ENCODE results near the gene PZP. TPM values are rescaled to one million over a fixed set of nuclear protein-coding genes. Genes with fewer than 3 reads are reported as not detected.

The PZP gene
- total RNA-seq, 4 donors from 2014 or later: 0.07 to 0.46 TPM; not detected in 2

DNA sequence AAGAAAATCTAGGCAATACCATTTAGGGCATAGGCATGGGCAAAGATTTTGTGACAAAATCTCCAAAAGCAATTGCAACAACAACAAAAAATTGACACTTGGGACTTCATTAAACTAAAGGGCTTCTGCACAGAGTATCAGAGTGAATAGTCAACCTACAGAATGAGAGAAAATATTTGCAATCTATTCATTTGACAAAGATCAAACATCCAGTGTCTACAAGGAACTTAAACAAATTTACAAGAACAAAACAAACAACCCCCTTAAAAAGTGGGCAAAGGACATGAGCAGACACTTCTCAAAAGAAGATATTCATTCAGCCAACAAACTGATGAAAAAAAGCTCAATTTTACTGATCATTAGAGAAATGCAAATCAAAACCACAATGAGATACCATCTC, 44.1 kb upstream of the PZP start:
- Histone ChIP-seq H3K27ac (no peak overlapping the region), H3K9me3 (no peaks in the 10 kb centered on the region), H3K4me3 (no peak overlapping the region), H3K4me1 (no peaks in the 10 kb centered on the region), H3K36me3 (no peaks in the 10 kb centered on the region), H3K27me3 (no peaks in the 10 kb centered on the region)
- in situ Hi-C loops (cut with MboI; ENCODE audit: low sequenced_read_pairs in 4 of 4): no loop called here
- ATAC-seq (no peak), DNase-seq (no peak)
- TF ChIP-seq CTCF (IDR thresholded peaks at IDR 0.05 in 4 of 5, conservative IDR thresholded peaks at IDR 0.05 in 1 of 5): no peak
- no peak for TF ChIP-seq POLR2A (IDR thresholded peaks at IDR 0.05)
- intact Hi-C loops (cut with DNase I; ENCODE audit: low total_unique reads): no loop called here

DNA sequence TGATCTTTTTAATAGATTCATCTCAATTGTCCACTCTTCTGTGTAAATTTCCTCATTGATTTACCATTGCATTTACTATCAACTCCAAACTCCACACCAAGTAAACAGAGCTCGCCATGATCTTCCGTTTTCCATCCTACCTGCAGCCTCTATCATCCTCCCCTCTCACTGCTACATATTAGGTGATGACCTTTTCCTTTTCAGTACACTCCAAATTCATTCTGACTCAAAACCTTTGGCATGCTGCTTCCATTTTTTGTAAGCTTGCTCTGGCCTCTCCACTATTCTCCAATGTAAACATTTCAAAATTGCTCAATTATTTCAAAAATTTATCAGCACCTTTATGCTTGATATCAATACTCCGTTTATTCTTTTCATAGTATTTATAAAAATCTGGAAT, 40.2 kb upstream of the PZP start:
- in situ Hi-C loops (cut with MboI; ENCODE audit: low sequenced_read_pairs in 4 of 4): no loop called here
- Histone ChIP-seq H3K36me3 (no peaks in the 10 kb centered on the region), H3K9me3 (no peaks in the 10 kb centered on the region), H3K4me1 (no peaks in the 10 kb centered on the region), H3K4me3 (no peak overlapping the region), H3K27ac (no peak overlapping the region), H3K27me3 (no peaks in the 10 kb centered on the region)
- intact Hi-C loops (cut with DNase I; ENCODE audit: low total_unique reads): loop anchor here (10.0 kb wide), 1 partner anchor 134 kb away; the partner anchor contains the start of gene A2M
- no peak for DNase-seq
- no peak for ATAC-seq
- TF ChIP-seq POLR2A (IDR thresholded peaks at IDR 0.05) (no peak), CTCF (IDR thresholded peaks at IDR 0.05 in 4 of 5, conservative IDR thresholded peaks at IDR 0.05 in 1 of 5) (no peak)

- Histone ChIP-seq H3K9me3 (no peaks in the 10 kb centered on the region), H3K27ac (no peak overlapping the region), H3K27me3 (no peaks in the 10 kb centered on the region), H3K4me3 (no peak overlapping the region), H3K4me1 (no peaks in the 10 kb centered on the region), H3K36me3 (no peaks in the 10 kb centered on the region)
- intact Hi-C loops (cut with DNase I; ENCODE audit: low total_unique reads) (loop anchor here (5.0 to 10.0 kb wide), 2 partner anchors 78 to 130 kb away; partner anchors contain the start of gene A2M), in situ Hi-C loops (cut with MboI; ENCODE audit: low sequenced_read_pairs in 4 of 4) (no loop called here)
- ATAC-seq (no peak), DNase-seq (no peak)
- no peak for TF ChIP-seq CTCF (IDR thresholded peaks at IDR 0.05 in 4 of 5, conservative IDR thresholded peaks at IDR 0.05 in 1 of 5)
- no peak for TF ChIP-seq POLR2A (IDR thresholded peaks at IDR 0.05)
Observed at GRCh38 chr12:9244894-9245293, 36.7 kb upstream of the PZP start.

- DNase-seq (no peak), ATAC-seq (peak in 1 of 2 donors; percentile 60)
- no peaks in the 10 kb centered on the region for H3K27me3 ChIP-seq
- H3K36me3 ChIP-seq: no peaks in the 10 kb centered on the region
- in situ Hi-C loops (cut with MboI; ENCODE audit: low sequenced_read_pairs in 4 of 4): no loop called here
- TF ChIP-seq CTCF (IDR thresholded peaks at IDR 0.05 in 4 of 5, conservative IDR thresholded peaks at IDR 0.05 in 1 of 5) (no peak), POLR2A (IDR thresholded peaks at IDR 0.05) (no peak)
- intact Hi-C loops (cut with DNase I; ENCODE audit: low total_unique reads): loop anchor here (5.0 to 10.0 kb wide), 2 partner anchors 77 to 129 kb away; partner anchors contain the start of gene A2M
- H3K27ac ChIP-seq: peak overlapping the region in 3 of 4 donors; percentile 13 to 21 (median 15)
- H3K4me3 ChIP-seq: no peak overlapping the region
- H3K9me3 ChIP-seq: no peaks in the 10 kb centered on the region
- H3K4me1 ChIP-seq: no peaks in the 10 kb centered on the region
Observed at GRCh38 chr12:9243999-9244649, 35.9 kb upstream of the PZP start.

Measured in gastrocnemius medialis (tissue), 4 donors.